GM12878 (cell line): Measurements from ENCODE around the gene DCDC2C. TPM values are rescaled to one million over a fixed set of nuclear protein-coding genes. Genes with fewer than 3 reads are reported as not detected.

Experiments used
- ATAC-seq: fragments of 200-7000 bp; cut with Tn5 transposase; 3 replicates; pipeline ENCODE4 v1.9.1; 2020; ENCODE audit warnings: mild to moderate bottlenecking, moderate library complexity
- BruUV-seq: library from RNA; stranded (reverse); fragments of 400-500 nt; replicated peaks from 2 replicates; lab custom pipeline; 2021; lab: Mats Ljungman, UMichigan
- CTCF ChIA-PET: fragments of 300-600 bp; sonication (Branson Sonifier 250); formaldehyde crosslinking; extraction: SDS; loops from one replicate; lab custom pipeline; 2021; ENCODE audit warnings: inconsistent platforms; lab: Yijun Ruan, JAX
- POLR2A ChIA-PET: fragments of 350-600 bp; formaldehyde crosslinking; extraction: SDS; loops from one replicate; lab custom pipeline; 2021; ENCODE audit warnings: inconsistent platforms; lab: Charles Lee
- RAD21 ChIA-PET: fragments of 300-600 bp; sonication (Branson Sonifier 250); formaldehyde crosslinking; loops from one replicate; lab custom pipeline; 2023; ENCODE audit warnings: antibody characterized with exemption; ENCODE audit not compliant: unreplicated experiment; lab: Charles Lee
- SMC1A ChIA-PET: fragments of 300-600 bp; sonication (Branson Sonifier 250); formaldehyde crosslinking; loops from one replicate; lab custom pipeline; 2023; ENCODE audit not compliant: unreplicated experiment, uncharacterized antibody; lab: Charles Lee
- DNase-seq: peaks from one replicate; pipeline ENCODE4 v3.0.0-alpha.2; 2011; ENCODE audit warnings: low read depth, low spot score
- FAIRE-seq: peaks from 3 replicates; lab custom pipeline; 2011; peaks lifted over from hg19 to GRCh38; lab: Jason Lieb, UNC
- H2AFZ ChIP-seq: 2 replicates; pipeline ENCODE4 v1.6.0; 2011; ENCODE audit warnings: low read depth, low read length, control low read depth; ENCODE audit not compliant: control insufficient read depth
- H3K27ac ChIP-seq: 2 replicates; pipeline ENCODE4 v1.5.1; 2011; ENCODE audit warnings: control low read depth; ENCODE audit not compliant: control insufficient read depth, insufficient read depth
- H3K27me3 ChIP-seq, 2 experiments: replicated peaks in 1 of 2; 2 replicates each; pipeline versions ENCODE4 v1.6.0 to v1.6.1; 2011; ENCODE audit warnings: low read length in 1 of 2; ENCODE audit not compliant: control insufficient read depth in 2 of 2, insufficient read depth in 2 of 2
- H3K36me3 ChIP-seq, 2 experiments: 2 replicates each; pipeline ENCODE4 v1.5.1; 2011; ENCODE audit warnings: low read length in 1 of 2; ENCODE audit not compliant: control insufficient read depth in 2 of 2, insufficient read depth in 2 of 2
- H3K4me1 ChIP-seq: 2 replicates; pipeline ENCODE4 v1.6.1; 2011; ENCODE audit warnings: mild to moderate bottlenecking, low read length, moderate library complexity, mixed read lengths; ENCODE audit not compliant: control insufficient read depth, insufficient read depth
- H3K4me2 ChIP-seq: 2 replicates; pipeline ENCODE4 v1.6.0; 2011; ENCODE audit warnings: control low read depth; ENCODE audit not compliant: control insufficient read depth, insufficient read depth
- H3K4me3 ChIP-seq: fragments of 200-600 bp; sonication (generic); 2 replicates; pipeline ENCODE4 v1.5.1; 2016
- H3K79me2 ChIP-seq: 2 replicates; pipeline ENCODE4 v1.6.0; 2011; ENCODE audit warnings: low read length; ENCODE audit not compliant: control insufficient read depth, insufficient read depth
- H3K9ac ChIP-seq: 2 replicates; pipeline ENCODE4 v1.8.0; 2011; ENCODE audit warnings: low read length, control low read depth, mixed read lengths; ENCODE audit not compliant: control insufficient read depth, insufficient read depth
- H3K9me3 ChIP-seq: replicated peaks from 3 replicates; pipeline ENCODE4 v1.5.1; 2011; ENCODE audit warnings: mild to moderate bottlenecking, low read length; ENCODE audit not compliant: control insufficient read depth, insufficient read depth
- H4K20me1 ChIP-seq: 2 replicates; pipeline ENCODE4 v1.6.0; 2011; ENCODE audit not compliant: control insufficient read depth, insufficient read depth
- CUX1 ChIP-seq: IDR thresholded peaks from 2 replicates; pipeline ENCODE4 v1.6.1; 2012; ENCODE audit warnings: improper control_type of control experiment, low read depth, low read length; ENCODE audit not compliant: insufficient replicate concordance
- MLLT1 ChIP-seq: fragments of 450-650 bp; IDR thresholded peaks from 2 replicates; pipeline ENCODE4 v1.6.1; 2016; ENCODE audit warnings: mild to moderate bottlenecking
- MYB ChIP-seq: fragments of 150-350 bp; IDR thresholded peaks from 2 replicates; pipeline ENCODE4 v1.6.1; 2014; ENCODE audit warnings: mild to moderate bottlenecking, low read depth, low read length, borderline replicate concordance
- NRF1 ChIP-seq: conservative IDR thresholded peaks from 2 replicates; pipeline ENCODE4 v1.6.1; 2011; ENCODE audit warnings: mild to moderate bottlenecking, low read depth, low read length, improper control_type of control experiment
- SMARCA5 ChIP-seq: fragments of 450-650 bp; IDR thresholded peaks from 2 replicates; pipeline ENCODE4 v1.6.1; 2017; ENCODE audit warnings: mild to moderate bottlenecking
- STAT1 ChIP-seq: fragments of 450-650 bp; conservative IDR thresholded peaks from 2 replicates; pipeline ENCODE4 v1.6.1; 2014; ENCODE audit warnings: antibody characterized with exemption, mild to moderate bottlenecking
- STAT3 ChIP-seq: IDR thresholded peaks from 2 replicates; pipeline ENCODE4 v1.6.1; 2011; ENCODE audit warnings: low read depth, low read length, improper control_type of control experiment
- YY1 ChIP-seq: IDR thresholded peaks from 2 replicates; pipeline ENCODE4 v1.6.1; 2011; ENCODE audit warnings: low read depth, mild to moderate bottlenecking, low read length
- ZBTB11 ChIP-seq: fragments of 450-650 bp; formaldehyde crosslinking; IDR thresholded peaks from 2 replicates; pipeline ENCODE4 v1.5.0; 2022; ENCODE audit warnings: mild to moderate bottlenecking, missing genetic modification characterization
- WGBS: methylation state at CpG from one replicate; pipeline ENCODE4 v1.1.6; 2016; ENCODE audit warnings: low lambda C conversion rate; ENCODE audit not compliant: insufficient replicate concordance, insufficient coverage; ENCODE audit errors: missing lambda C conversion rate; 5-methylcytosine and 5-hydroxymethylcytosine counted together
- in situ Hi-C: fragments of 300-500 bp; cut with MboI; formaldehyde crosslinking; loops from 9 replicates; pipeline ENCODE4 v1.14.3; 2018; ENCODE audit warnings: mixed read lengths
- intact Hi-C: fragments of 100-400 bp; cut with micrococcal nuclease; formaldehyde crosslinking; loops from one replicate; pipeline ENCODE4 v1.14.2; 2022; ENCODE audit not compliant: unreplicated experiment
- polyA plus RNA-seq, 11 experiments: library from polyadenylated mRNA; depleted of rRNA in 4 of 11; unstranded in 6 of 11; stranded (reverse) in 5 of 11; fragments of >200 nt; fragmentation: Nextera tagmentation in 4 of 11; fragmentation: Illumina TruSeq in 1 of 11; extraction: Ambion mirVana in 4 of 11; extraction: Trizol in 1 of 11; gene quantifications; 1 replicate in 1 of 11; 2 replicates in 10 of 11; pipeline versions ENCODE4 v1.2.1 to v1.2.3, GENCODE V29; 2011 to 2016; ENCODE audit warnings: inconsistent platforms in 2 of 11, missing spikeins in 2 of 11, low read depth in 1 of 11
- total RNA-seq, 4 experiments: library from RNA; depleted of rRNA in 3 of 4; stranded (reverse); fragments of >200 nt in 3 of 4; fragmentation: Illumina TruSeq in 1 of 4; extraction: Trizol in 1 of 4; gene quantifications; 2 replicates each; pipeline versions ENCODE4 v1.2.1 to v1.2.3, GENCODE V29; 2013 to 2021
- TF ChIP-seq, protein P1 (sequence below): fragments of 450-650 bp; IDR thresholded peaks from 2 replicates; pipeline ENCODE4 v1.6.1; 2016; ENCODE audit warnings: mild to moderate bottlenecking, moderate library complexity, borderline replicate concordance

DCDC2C gene
- total and polyA plus RNA-seq, 10 of the 15 experiments (the other 5 are each of a cell fraction or from before 2014, with no cell fraction given) = not detected

GRCh38 chr2:3741396-3741795 is 38.0 kb downstream of the DCDC2C start:
- ChIA-PET SMC1A (no interaction called here), CTCF (interaction anchor here (0.6 to 1.2 kb wide), 2 partner anchors 13 to 1855 kb away, joined by 3 to 5 read pairs; no protein-coding TSS in a partner anchor), POLR2A (no interaction called here), RAD21 (no interaction called here)
- in situ Hi-C loops (no loop called here), intact Hi-C loops (no loop called here)
- H3K9me3 ChIP-seq = no peaks in the 10 kb centered on the region
- H3K4me1 ChIP-seq = no peaks in the 10 kb centered on the region
- H3K36me3 ChIP-seq = no peaks in the 10 kb centered on the region
- no peak overlapping the region for H3K4me2 ChIP-seq
- H3K27me3 ChIP-seq = peaks cover 0 to 2% of the 10 kb centered on the region in 2 experiments; a peak in 1 of 4 replicates
- ATAC-seq (no peak), FAIRE-seq (no peak), DNase-seq (no peak)
- no peaks in the 10 kb centered on the region for H3K79me2 ChIP-seq
- WGBS = 69% methylated on average over 8 of the region's 8 CpGs
- no peak overlapping the region for H3K27ac ChIP-seq
- no peak overlapping the region for H3K4me3 ChIP-seq
- no TSS peak for BruUV-seq
- no peak overlapping the region for H3K9ac ChIP-seq
- no peak overlapping the region for H2AFZ ChIP-seq
- no peaks in the 10 kb centered on the region for H4K20me1 ChIP-seq
- TF ChIP-seq MLLT1 (no peak), NRF1 (no peak), YY1 (no peak), STAT3 (no peak), MYB (no peak), CUX1 (no peak), STAT1 (no peak), ZBTB11 (CRISPR knock-in tag) (no peak), SMARCA5 (no peak)
- TF ChIP-seq, protein P1, sequence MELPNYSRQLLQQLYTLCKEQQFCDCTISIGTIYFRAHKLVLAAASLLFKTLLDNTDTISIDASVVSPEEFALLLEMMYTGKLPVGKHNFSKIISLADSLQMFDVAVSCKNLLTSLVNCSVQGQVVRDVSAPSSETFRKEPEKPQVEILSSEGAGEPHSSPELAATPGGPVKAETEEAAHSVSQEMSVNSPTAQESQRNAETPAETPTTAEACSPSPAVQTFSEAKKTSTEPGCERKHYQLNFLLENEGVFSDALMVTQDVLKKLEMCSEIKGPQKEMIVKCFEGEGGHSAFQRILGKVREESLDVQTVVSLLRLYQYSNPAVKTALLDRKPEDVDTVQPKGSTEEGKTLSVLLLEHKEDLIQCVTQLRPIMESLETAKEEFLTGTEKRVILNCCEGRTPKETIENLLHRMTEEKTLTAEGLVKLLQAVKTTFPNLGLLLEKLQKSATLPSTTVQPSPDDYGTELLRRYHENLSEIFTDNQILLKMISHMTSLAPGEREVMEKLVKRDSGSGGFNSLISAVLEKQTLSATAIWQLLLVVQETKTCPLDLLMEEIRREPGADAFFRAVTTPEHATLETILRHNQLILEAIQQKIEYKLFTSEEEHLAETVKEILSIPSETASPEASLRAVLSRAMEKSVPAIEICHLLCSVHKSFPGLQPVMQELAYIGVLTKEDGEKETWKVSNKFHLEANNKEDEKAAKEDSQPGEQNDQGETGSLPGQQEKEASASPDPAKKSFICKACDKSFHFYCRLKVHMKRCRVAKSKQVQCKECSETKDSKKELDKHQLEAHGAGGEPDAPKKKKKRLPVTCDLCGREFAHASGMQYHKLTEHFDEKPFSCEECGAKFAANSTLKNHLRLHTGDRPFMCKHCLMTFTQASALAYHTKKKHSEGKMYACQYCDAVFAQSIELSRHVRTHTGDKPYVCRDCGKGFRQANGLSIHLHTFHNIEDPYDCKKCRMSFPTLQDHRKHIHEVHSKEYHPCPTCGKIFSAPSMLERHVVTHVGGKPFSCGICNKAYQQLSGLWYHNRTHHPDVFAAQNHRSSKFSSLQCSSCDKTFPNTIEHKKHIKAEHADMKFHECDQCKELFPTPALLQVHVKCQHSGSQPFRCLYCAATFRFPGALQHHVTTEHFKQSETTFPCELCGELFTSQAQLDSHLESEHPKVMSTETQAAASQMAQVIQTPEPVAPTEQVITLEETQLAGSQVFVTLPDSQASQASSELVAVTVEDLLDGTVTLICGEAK = no peak
